Measurements from ENCODE around the gene GALR1.

- TF ChIP-seq CTCF (IDR thresholded peaks at IDR 0.05; ENCODE audit: insufficient read depth, low read length) (no peak), POLR2AphosphoS5 (IDR thresholded peaks at IDR 0.05; ENCODE audit: low read depth) (no peak), SPI1 (IDR thresholded peaks at IDR 0.05; ENCODE audit: borderline replicate concordance, low read depth) (no peak), REST (IDR thresholded peaks at IDR 0.05; ENCODE audit: insufficient replicate concordance, low read depth) (no peak), GABPA (IDR thresholded peaks at IDR 0.05; ENCODE audit: low read depth) (no peak)
Measured at GRCh38 chr18:77262643-77263465, 13.2 kb downstream of the GALR1 start.
